Central memory CD8-positive, alpha-beta T cell (primary cell): Measurements from ENCODE around the gene TRAK1.
A peak's percentile ranks its signal among the peaks of the same experiment; 100 is the strongest.

ENCODE experiments used
- ATAC-seq: fragments of 150-1000 bp; cut with Tn5 transposase; replicated peaks from 2 replicates; pipeline ENCODE4 v1.10.0; 2022; ENCODE audit warnings: mild to moderate bottlenecking, moderate FRiP score, moderate number of reproducible peaks; ENCODE audit not compliant: poor library complexity, severe bottlenecking; ENCODE audit errors: extremely low read depth
- DNase-seq, 2 donors: peaks; one replicate each; pipeline ENCODE4 v3.0.0; 2021; ENCODE audit warnings: low spot score in 2 of 2
- H3K27ac Mint-ChIP-seq: one replicate; pipeline ENCODE4 v1.8.0; 2022; ENCODE audit warnings: low read depth, mild to moderate bottlenecking, moderate library complexity, mixed read lengths
- H3K27me3 Mint-ChIP-seq: one replicate; pipeline ENCODE4 v1.8.0; 2022; ENCODE audit warnings: mixed read lengths
- H3K36me3 Mint-ChIP-seq: one replicate; pipeline ENCODE4 v1.8.0; 2022; ENCODE audit warnings: mild to moderate bottlenecking, moderate library complexity, mixed read lengths; ENCODE audit not compliant: insufficient read depth
- H3K4me1 Mint-ChIP-seq: one replicate; pipeline ENCODE4 v1.8.0; 2022; ENCODE audit warnings: mixed read lengths
- H3K4me3 Mint-ChIP-seq: one replicate; pipeline ENCODE4 v1.8.0; 2022; ENCODE audit warnings: mild to moderate bottlenecking, moderate library complexity, mixed read lengths
- H3K9me3 Mint-ChIP-seq: one replicate; pipeline ENCODE4 v1.8.0; 2022; ENCODE audit warnings: mixed read lengths

TRAK1 gene

DNA sequence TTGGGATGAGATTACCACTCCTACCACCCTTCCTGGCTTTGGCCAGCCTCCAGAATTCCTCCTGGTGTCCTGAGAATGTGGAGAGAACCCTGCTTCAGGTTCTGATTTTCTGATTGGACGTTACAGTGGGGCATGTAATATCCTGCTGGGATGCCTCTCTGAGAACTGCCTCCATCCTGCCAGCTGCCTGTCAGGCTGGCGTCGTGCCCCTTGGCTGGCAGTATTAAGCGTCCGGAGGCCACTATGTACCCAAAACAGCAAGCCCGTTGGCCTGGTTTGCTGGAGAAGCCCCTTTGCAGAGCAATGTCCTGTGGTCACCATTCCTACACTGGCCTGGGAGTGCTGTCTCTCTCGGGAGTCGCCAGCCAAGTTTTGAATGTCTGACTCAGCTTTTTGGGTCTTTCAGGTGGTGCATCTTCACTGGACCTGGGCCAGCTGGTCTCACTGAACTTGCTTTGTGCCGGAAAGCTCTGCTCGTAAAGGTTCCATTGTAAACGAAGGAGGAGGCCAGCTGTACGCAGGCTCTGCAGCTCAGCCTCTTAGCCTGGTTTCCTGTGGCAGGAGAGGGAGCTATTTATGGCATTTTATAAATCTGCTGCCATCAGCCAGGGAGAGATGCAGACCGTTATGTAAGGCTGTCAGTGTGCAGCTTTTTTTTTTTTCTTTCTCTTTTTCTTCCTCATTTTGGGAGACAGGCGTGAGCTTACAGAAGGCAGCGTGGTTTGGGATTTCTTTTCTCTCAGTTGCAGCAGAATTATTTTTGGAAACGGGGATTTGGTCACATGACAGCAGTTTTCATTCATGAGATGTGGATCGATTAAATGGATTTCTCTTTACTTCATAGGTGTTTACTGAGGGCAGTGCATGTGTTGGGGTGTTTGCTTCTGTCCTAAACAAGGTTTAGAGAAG is 19.0 kb upstream of the TRAK1 start:
- Mint-ChIP-seq H3K4me3 (no peak overlapping the region), H3K27me3 (no peaks in the 10 kb centered on the region), H3K27ac (no peak overlapping the region), H3K36me3 (peaks cover 2% of the 10 kb centered on the region), H3K4me1 (peaks cover 53% of the 10 kb centered on the region), H3K9me3 (no peaks in the 10 kb centered on the region)
- ATAC-seq (no peak), DNase-seq (no peak)

DNA sequence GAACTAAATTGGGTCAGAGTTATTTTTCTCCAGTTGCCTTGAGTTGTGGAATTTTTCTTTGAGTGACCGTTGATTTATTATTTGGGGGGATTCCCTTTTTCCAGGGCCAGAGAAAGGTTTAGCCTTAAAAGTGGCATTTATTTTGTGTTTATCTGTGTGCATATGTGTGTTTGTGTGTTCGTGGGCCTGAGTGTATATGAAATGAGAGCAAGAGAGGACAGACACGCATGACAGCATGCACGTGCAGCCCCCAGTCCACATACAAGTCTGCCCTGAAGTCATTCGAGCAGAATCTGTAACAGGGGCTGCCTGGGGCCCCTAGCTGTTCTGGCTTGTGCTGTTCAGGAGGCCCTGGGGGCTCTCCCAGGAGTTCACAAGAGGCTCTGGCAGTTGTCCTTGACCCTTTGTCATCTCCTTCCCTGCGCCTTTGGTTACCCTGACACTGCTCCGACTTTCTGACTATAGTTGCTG is 18.3 kb upstream of the TRAK1 start:
- Mint-ChIP-seq H3K4me1 (peaks cover 47% of the 10 kb centered on the region), H3K9me3 (no peaks in the 10 kb centered on the region), H3K27ac (no peak overlapping the region), H3K27me3 (no peaks in the 10 kb centered on the region), H3K36me3 (peaks cover 2% of the 10 kb centered on the region), H3K4me3 (no peak overlapping the region)
- no peak for DNase-seq
- ATAC-seq = no peak

DNA sequence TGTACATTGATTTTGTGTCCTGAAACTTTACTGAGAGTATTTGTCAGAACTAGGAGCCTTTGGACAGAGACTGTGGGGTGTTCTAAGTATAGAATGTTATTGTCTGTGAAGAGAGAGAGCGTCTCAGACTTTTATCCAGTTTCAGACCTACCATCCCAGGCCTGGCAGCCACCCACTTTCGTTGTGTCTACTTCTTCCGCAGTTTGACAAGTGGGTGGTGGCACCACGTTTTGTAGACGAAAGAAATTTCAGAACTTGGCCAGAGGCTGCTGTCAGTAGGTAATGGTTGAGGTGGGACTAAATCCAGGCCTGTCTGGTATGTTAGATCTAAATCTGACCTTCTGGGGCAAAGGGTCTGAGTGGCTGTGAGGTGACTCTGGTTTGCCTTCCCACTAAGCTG is 13.4 kb upstream of the TRAK1 start:
- ATAC-seq = no peak
- Mint-ChIP-seq H3K27ac (no peak overlapping the region), H3K4me1 (peaks cover 60% of the 10 kb centered on the region), H3K36me3 (peaks cover 5% of the 10 kb centered on the region), H3K27me3 (no peaks in the 10 kb centered on the region), H3K4me3 (no peak overlapping the region), H3K9me3 (no peaks in the 10 kb centered on the region)
- no peak for DNase-seq

DNA sequence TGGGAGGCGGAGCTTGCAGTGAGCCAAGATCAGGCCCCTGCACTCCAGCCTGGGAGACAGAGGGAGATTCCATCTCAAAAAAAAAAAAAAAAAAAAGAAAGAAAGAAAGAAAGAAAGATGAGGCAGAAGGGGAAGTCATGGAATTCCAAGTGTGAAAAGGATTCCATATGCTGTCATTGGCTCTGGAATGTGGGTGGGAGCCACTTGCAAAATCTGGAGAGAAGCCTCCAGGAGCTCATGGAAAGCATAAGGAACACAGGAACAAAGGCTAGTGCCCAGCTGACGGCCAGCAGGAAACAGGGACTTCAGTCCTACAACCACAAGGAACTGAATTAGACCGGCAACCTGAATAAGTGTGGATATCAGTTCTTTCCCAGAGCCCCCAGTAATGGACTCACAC is 12.5 kb upstream of the TRAK1 start:
- Mint-ChIP-seq H3K27ac (no peak overlapping the region), H3K36me3 (peaks cover 2% of the 10 kb centered on the region), H3K27me3 (no peaks in the 10 kb centered on the region), H3K4me1 (peaks cover 58% of the 10 kb centered on the region), H3K4me3 (no peak overlapping the region), H3K9me3 (no peaks in the 10 kb centered on the region)
- ATAC-seq = no peak
- no peak for DNase-seq

DNA sequence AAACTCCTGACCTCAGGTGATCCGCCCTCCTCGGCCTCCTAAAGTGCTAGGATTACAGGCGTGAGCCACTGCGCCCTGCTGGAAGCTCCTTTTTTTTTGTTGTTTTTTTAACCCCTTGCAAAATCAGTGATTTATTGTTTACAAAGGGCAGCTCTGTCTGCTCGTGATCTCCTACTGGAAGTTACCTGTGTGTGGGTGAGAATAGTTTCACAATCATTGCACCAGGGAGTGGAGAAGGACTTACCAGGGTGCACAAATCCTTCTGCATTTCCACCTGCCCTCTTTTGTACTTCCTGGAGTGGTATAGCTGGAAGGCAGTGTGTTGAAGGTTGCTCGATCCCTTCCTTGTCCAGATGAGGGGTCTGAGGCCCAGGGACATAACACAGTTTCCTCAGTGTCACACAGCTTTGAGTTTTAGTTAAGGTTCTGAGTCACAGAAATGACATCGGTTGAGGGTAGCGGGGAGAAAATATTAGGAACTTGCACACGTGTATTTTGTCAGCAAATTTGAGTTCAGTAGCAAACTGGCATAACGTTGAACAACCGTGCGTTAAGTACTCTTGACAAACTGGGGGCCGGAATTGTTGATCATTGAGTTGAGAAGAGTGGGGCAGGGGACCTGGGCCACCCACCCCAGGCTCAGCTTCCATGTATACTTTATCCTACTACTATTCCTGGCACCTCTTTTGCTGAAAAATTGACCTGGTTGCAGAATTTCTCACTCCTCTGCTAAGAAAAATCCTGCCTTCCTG is 11.3 kb upstream of the TRAK1 start:
- DNase-seq (no peak), ATAC-seq (no peak)
- no peak overlapping the region for H3K4me3 Mint-ChIP-seq
- H3K4me1 Mint-ChIP-seq = peaks cover 58% of the 10 kb centered on the region
- peak overlapping the region; percentile 50 for H3K27ac Mint-ChIP-seq
- H3K9me3 Mint-ChIP-seq = no peaks in the 10 kb centered on the region
- H3K27me3 Mint-ChIP-seq = no peaks in the 10 kb centered on the region
- H3K36me3 Mint-ChIP-seq = peaks cover 2% of the 10 kb centered on the region

DNA sequence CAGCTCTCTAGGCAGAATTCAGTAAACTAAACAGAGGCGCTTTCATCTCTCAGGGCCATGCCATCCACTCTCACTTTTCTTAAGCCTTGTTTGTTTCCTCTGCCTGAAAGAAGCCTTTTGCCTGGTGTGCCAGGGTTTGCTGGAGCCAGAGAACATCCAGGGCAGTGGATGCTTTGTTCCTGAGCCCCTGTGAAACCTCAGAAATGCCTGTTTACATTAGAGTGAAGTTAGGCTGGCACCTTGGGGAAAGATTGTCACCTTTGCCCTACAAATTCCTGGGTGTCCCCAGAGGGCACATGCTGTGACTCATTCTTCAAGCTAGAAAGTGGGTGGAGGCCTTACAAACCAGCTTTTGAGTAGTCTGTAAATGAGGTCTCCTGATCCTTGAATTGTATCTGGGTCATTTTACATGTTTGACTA is 10.7 kb upstream of the TRAK1 start:
- no peak for DNase-seq
- H3K4me3 Mint-ChIP-seq = no peak overlapping the region
- H3K9me3 Mint-ChIP-seq = no peaks in the 10 kb centered on the region
- H3K27ac Mint-ChIP-seq = peak overlapping the region; percentile 50
- H3K36me3 Mint-ChIP-seq = peaks cover 2% of the 10 kb centered on the region
- H3K4me1 Mint-ChIP-seq = peaks cover 61% of the 10 kb centered on the region
- ATAC-seq = peak; percentile 51
- H3K27me3 Mint-ChIP-seq = no peaks in the 10 kb centered on the region

DNA sequence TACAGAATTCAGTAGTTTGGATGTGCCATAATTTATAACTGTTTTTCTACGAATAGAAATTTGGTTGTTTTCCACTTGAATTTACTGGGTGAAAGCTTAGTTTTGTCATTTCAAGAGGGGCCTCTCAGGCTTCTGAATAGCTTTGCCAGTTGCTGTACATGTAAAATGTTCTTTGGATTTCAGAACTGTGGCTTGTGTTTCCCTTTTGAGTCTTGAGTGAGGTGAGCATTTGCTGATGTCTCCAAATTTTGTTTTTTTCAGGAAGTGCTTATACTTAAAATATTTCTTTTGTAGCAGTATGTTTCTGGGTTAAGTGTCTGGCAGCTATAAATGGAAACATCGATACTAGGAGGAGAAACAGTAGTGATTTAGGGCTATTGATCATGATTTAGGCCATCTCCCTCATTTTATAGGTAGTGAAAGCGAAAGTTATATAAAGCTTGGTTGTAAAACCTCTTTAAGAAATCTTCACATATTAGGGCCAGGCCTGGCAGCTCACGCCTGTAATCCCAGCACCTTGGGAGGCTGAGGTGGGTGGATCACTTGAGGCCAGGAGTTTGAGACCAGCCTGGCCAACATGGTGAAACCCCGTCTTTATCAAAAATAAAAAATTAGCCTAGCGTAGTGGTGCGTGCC is 9.2 kb upstream of the TRAK1 start:
- no peaks in the 10 kb centered on the region for H3K9me3 Mint-ChIP-seq
- H3K4me1 Mint-ChIP-seq = peaks cover 68% of the 10 kb centered on the region
- H3K36me3 Mint-ChIP-seq = peaks cover 3% of the 10 kb centered on the region
- peak overlapping the region; percentile 36 for H3K4me3 Mint-ChIP-seq
- no peaks in the 10 kb centered on the region for H3K27me3 Mint-ChIP-seq
- DNase-seq (no peak), ATAC-seq (peak; percentile 43)
- peak overlapping the region; percentile 78 for H3K27ac Mint-ChIP-seq

DNA sequence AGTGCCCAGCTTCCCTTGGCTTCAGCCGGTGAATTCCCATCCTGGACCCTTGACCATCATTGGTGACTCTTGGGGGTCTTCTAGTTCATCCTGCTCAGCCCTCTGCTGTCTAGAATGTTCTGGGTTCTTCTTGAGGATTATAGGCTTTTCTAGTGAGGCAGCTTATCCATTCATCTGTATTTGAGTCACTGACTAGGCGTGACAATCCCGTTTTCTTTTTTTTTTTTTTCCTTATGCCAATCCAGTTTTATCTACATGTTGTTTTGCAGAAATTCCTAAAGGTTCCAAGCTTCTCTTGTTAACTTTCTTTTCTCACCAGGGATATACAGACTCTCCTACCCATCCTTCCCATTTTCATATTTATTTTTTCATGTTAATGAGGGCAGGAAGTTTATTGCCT is 6.6 kb upstream of the TRAK1 start:
- H3K4me1 Mint-ChIP-seq = peaks cover 69% of the 10 kb centered on the region
- H3K4me3 Mint-ChIP-seq = no peak overlapping the region
- no peak for DNase-seq
- no peaks in the 10 kb centered on the region for H3K27me3 Mint-ChIP-seq
- H3K27ac Mint-ChIP-seq = no peak overlapping the region
- no peaks in the 10 kb centered on the region for H3K9me3 Mint-ChIP-seq
- ATAC-seq = no peak
- peaks cover 7% of the 10 kb centered on the region for H3K36me3 Mint-ChIP-seq

DNA sequence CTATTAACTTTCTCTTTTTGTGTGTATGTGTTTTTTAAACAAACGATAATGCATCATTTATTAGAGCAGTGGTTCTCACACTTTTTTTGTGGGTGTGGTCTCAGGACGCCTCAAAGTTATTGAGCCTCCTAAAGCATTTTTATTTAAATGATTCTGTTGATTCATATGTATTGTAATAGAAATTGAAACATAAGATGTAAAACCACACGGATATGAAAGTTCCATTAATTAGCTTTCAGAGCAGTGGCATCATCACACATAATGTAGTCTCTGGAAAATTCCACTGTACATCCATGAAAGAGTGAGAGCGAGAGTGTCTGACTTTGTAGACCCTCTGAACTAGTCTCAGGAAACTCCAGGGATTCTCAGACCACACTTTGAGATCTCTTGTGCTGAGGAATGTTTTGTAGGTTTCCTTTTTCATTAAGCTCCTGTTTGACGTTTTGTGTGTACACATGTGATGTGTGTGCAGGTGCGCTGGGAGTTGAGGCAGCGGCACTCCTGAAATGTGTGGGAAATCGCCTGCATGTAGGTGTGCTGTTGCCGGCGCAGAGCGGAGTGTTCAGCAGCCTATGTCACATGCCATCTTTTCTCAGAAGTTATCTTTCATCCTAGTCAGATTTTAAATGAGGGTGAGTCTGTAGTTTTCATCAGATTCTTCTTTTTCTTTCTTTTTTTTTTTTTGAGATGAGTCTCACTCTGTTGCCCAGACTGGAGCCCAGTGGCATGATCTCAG is 5.3 kb upstream of the TRAK1 start:
- ATAC-seq (no peak), DNase-seq (no peak)
- H3K4me3 Mint-ChIP-seq = no peak overlapping the region
- H3K9me3 Mint-ChIP-seq = no peaks in the 10 kb centered on the region
- no peak overlapping the region for H3K27ac Mint-ChIP-seq
- H3K36me3 Mint-ChIP-seq = peaks cover 8% of the 10 kb centered on the region
- H3K27me3 Mint-ChIP-seq = no peaks in the 10 kb centered on the region
- H3K4me1 Mint-ChIP-seq = peaks cover 66% of the 10 kb centered on the region

DNA sequence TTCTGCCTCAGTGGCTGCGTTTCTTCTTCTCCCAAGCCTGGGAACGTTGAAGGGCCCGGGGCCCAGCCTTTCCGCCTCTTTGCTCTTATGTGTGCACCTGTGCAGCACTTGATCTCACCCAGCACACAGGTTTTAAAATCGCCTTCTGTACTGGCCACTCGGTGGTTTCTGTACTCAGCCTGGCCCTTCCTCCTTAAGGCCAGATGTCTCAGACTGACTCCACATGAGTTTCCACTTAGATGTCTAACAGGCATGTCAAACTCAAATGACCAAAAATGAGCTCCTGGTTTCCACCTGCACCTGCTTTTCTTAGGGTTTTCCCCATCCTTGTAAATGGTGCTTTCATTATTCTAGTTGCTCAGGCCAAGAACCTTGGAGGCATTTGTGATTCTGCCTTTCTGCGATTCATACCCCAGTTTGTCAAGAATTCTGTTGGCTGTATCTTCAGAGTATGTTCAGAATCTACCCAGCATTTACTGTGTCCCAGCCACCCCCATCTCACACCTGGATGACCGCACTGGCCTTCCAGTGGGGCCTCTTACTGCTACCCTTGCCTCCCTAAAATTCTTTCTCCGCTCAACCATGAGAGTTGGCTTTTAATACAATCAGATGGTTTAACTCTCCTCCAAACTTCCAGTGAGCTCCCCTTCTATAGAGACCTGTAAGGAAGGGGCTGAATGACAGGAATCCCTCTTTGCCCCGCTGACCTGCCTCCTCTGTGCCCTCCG is 2.2 kb upstream of the TRAK1 start:
- peaks cover 6% of the 10 kb centered on the region for H3K36me3 Mint-ChIP-seq
- H3K27me3 Mint-ChIP-seq = no peaks in the 10 kb centered on the region
- peaks cover 52% of the 10 kb centered on the region for H3K4me1 Mint-ChIP-seq
- H3K27ac Mint-ChIP-seq = peak overlapping the region; percentile 32
- DNase-seq (no peak), ATAC-seq (no peak)
- H3K4me3 Mint-ChIP-seq = no peak overlapping the region
- no peaks in the 10 kb centered on the region for H3K9me3 Mint-ChIP-seq

DNA sequence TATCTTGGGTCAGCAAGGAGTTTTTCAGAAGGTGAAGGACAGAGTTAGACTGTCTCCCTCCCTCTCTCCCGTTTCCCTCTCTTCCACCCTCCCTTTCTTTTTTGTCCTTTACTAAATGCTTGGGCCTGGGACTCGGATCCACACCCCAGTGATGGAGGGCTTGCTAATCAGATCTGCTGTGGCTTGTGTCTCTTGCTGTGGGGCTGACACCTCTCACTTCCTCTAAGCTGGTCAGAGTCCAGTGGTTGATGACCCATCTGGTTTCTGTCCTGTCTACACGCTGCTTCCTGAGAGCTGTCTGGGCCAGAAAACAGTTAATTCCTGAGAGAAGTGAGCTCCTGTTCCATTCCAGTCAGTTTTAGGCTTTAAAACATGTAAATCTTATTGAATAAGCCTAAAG is 849 bp downstream of the TRAK1 start:
- H3K4me3 Mint-ChIP-seq = peak overlapping the region; percentile 3
- peaks cover 33% of the 10 kb centered on the region for H3K4me1 Mint-ChIP-seq
- H3K27ac Mint-ChIP-seq = peak overlapping the region; percentile 10
- ATAC-seq (no peak), DNase-seq (no peak)
- H3K36me3 Mint-ChIP-seq = peaks cover 10% of the 10 kb centered on the region
- no peaks in the 10 kb centered on the region for H3K27me3 Mint-ChIP-seq
- no peaks in the 10 kb centered on the region for H3K9me3 Mint-ChIP-seq
